Measurements from ENCODE around the gene BIN1.

DNA sequence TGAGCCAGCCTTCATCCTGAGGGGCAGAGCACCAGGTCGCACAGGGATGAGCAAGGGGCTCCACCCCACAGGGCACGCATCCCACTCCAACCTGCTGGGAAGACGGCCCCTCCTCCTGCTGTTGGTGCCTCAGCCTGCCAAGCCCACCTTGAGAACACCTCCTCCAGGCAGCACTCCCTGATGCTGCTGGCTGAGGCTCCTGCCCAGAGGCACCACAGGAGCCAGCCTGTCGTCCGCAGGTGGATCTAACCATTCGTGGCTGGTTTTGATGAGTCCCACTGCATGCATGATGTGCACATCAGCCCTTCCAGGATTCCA lies 58.4 kb downstream of the BIN1 start:
- TF ChIP-seq, protein P1, sequence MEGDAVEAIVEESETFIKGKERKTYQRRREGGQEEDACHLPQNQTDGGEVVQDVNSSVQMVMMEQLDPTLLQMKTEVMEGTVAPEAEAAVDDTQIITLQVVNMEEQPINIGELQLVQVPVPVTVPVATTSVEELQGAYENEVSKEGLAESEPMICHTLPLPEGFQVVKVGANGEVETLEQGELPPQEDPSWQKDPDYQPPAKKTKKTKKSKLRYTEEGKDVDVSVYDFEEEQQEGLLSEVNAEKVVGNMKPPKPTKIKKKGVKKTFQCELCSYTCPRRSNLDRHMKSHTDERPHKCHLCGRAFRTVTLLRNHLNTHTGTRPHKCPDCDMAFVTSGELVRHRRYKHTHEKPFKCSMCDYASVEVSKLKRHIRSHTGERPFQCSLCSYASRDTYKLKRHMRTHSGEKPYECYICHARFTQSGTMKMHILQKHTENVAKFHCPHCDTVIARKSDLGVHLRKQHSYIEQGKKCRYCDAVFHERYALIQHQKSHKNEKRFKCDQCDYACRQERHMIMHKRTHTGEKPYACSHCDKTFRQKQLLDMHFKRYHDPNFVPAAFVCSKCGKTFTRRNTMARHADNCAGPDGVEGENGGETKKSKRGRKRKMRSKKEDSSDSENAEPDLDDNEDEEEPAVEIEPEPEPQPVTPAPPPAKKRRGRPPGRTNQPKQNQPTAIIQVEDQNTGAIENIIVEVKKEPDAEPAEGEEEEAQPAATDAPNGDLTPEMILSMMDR (IDR thresholded peaks at IDR 0.05; ENCODE audit: low read depth, low read length): no peak
- no peak for TF ChIP-seq EZH2phosphoT487 (IDR thresholded peaks at IDR 0.05; ENCODE audit: low read depth)
